Activated CD8-positive, alpha-beta T cell treated with anti-CD3 and anti-CD28 coated beads, Interleukin-2, amount 10 ng/mL, durations not matched to agents 7 days and 5 days (primary cell): ENCODE results near the gene FBXL13. TPM values are rescaled to one million over a fixed set of nuclear protein-coding genes. Genes with fewer than 3 reads are reported as not detected.

Experiments used
- ATAC-seq: fragments of 150-1000 bp; cut with Tn5 transposase; one replicate; pipeline ENCODE4 v1.10.0; 2021; ENCODE audit warnings: moderate library complexity
- CTCF ChIA-PET: fragments of 350-600 bp; sonication (Branson Sonifier 250); formaldehyde crosslinking; loops from one replicate; lab custom pipeline; 2021; ENCODE audit warnings: antibody characterized with exemption; lab: Charles Lee
- POLR2A ChIA-PET: fragments of 350-600 bp; sonication (Branson Sonifier 250); formaldehyde crosslinking; loops from one replicate; lab custom pipeline; 2021; ENCODE audit warnings: antibody characterized with exemption; lab: Charles Lee
- DNase-seq: peaks from one replicate; pipeline ENCODE4 v3.0.0-alpha.2; 2020
- H3K27ac Mint-ChIP-seq: one replicate; pipeline ENCODE4 v1.8.0; 2021; ENCODE audit warnings: mild to moderate bottlenecking, mixed read lengths
- H3K27me3 Mint-ChIP-seq: one replicate; pipeline ENCODE4 v1.8.0; 2021; ENCODE audit warnings: low read depth, mixed read lengths
- H3K36me3 Mint-ChIP-seq: one replicate; pipeline ENCODE4 v1.8.0; 2021; ENCODE audit warnings: low read depth, mixed read lengths
- H3K4me1 Mint-ChIP-seq: one replicate; pipeline ENCODE4 v1.8.0; 2021; ENCODE audit warnings: low read depth, mixed read lengths
- H3K4me3 Mint-ChIP-seq: one replicate; pipeline ENCODE4 v1.8.0; 2021; ENCODE audit warnings: mild to moderate bottlenecking, mixed read lengths
- H3K9me3 Mint-ChIP-seq: one replicate; pipeline ENCODE4 v1.8.0; 2022; ENCODE audit warnings: mixed read lengths; ENCODE audit not compliant: insufficient read depth
- total RNA-seq, 2 experiments: library from RNA; stranded (reverse); gene quantifications; one replicate each; pipeline ENCODE4 v1.2.3, GENCODE V29; 2021

Gene FBXL13
- total RNA-seq, 2 experiments from 2014 or later, result 0.13 to 0.34 TPM

- H3K36me3 Mint-ChIP-seq, result no peaks in the 10 kb centered on the region
- no peak overlapping the region for H3K4me3 Mint-ChIP-seq
- no peak for DNase-seq
- H3K4me1 Mint-ChIP-seq, result no peaks in the 10 kb centered on the region
- ChIA-PET POLR2A (no interaction called here), CTCF (no interaction called here)
- no peaks in the 10 kb centered on the region for H3K27me3 Mint-ChIP-seq
- no peak overlapping the region for H3K27ac Mint-ChIP-seq
- H3K9me3 Mint-ChIP-seq, result no peaks in the 10 kb centered on the region
- ATAC-seq, result no peak
Observed at GRCh38 chr7:102944241-102944640, 130.4 kb downstream of the FBXL13 start.

- H3K36me3 Mint-ChIP-seq, result no peaks in the 10 kb centered on the region
- DNase-seq (no peak), ATAC-seq (no peak)
- no peaks in the 10 kb centered on the region for H3K9me3 Mint-ChIP-seq
- no peaks in the 10 kb centered on the region for H3K27me3 Mint-ChIP-seq
- H3K4me3 Mint-ChIP-seq, result no peak overlapping the region
- ChIA-PET CTCF (no interaction called here), POLR2A (no interaction called here)
- no peak overlapping the region for H3K27ac Mint-ChIP-seq
- H3K4me1 Mint-ChIP-seq, result no peaks in the 10 kb centered on the region
Observed at GRCh38 chr7:102943423-102944169, 131.0 kb downstream of the FBXL13 start.

- POLR2A ChIA-PET, result no interaction called here
- ATAC-seq (no peak), DNase-seq (no peak)
- Mint-ChIP-seq H3K27me3 (no peaks in the 10 kb centered on the region), H3K4me3 (no peak overlapping the region), H3K36me3 (no peaks in the 10 kb centered on the region), H3K4me1 (no peaks in the 10 kb centered on the region), H3K27ac (no peak overlapping the region), H3K9me3 (no peaks in the 10 kb centered on the region)
- CTCF ChIA-PET, result no interaction called here
Observed at GRCh38 chr7:102942868-102943267, 131.7 kb downstream of the FBXL13 start.

GRCh38 chr7:102942181-102942866, 132.3 kb downstream of the FBXL13 start:
- no peaks in the 10 kb centered on the region for H3K36me3 Mint-ChIP-seq
- ChIA-PET CTCF (no interaction called here), POLR2A (no interaction called here)
- no peak overlapping the region for H3K27ac Mint-ChIP-seq
- no peak overlapping the region for H3K4me3 Mint-ChIP-seq
- H3K9me3 Mint-ChIP-seq, result no peaks in the 10 kb centered on the region
- no peaks in the 10 kb centered on the region for H3K27me3 Mint-ChIP-seq
- H3K4me1 Mint-ChIP-seq, result no peaks in the 10 kb centered on the region
- ATAC-seq, result no peak
- no peak for DNase-seq

DNA sequence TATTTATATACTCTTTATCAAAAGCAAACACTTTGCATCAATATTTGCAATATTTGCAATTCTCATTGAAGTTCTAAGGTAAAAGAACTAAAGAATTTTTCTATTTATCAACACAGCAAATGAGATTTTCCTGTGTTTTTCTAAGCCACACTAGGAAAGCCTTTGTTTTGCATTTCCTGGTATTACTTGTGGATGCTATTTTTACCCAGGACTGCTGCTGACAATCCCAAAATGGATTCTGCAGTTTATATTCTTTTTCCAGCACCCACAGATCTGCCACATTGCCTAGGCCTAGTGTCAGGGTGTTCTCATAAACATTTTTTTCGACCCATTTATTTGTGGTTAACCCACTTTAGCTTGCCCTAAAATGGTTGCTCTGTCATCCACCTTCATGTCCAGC, 135.9 kb downstream of the FBXL13 start:
- Mint-ChIP-seq H3K36me3 (no peaks in the 10 kb centered on the region), H3K27me3 (no peaks in the 10 kb centered on the region), H3K27ac (no peak overlapping the region), H3K4me3 (no peak overlapping the region), H3K4me1 (no peaks in the 10 kb centered on the region), H3K9me3 (no peaks in the 10 kb centered on the region)
- ATAC-seq, result no peak
- DNase-seq, result no peak
- ChIA-PET CTCF (no interaction called here), POLR2A (no interaction called here)

DNA sequence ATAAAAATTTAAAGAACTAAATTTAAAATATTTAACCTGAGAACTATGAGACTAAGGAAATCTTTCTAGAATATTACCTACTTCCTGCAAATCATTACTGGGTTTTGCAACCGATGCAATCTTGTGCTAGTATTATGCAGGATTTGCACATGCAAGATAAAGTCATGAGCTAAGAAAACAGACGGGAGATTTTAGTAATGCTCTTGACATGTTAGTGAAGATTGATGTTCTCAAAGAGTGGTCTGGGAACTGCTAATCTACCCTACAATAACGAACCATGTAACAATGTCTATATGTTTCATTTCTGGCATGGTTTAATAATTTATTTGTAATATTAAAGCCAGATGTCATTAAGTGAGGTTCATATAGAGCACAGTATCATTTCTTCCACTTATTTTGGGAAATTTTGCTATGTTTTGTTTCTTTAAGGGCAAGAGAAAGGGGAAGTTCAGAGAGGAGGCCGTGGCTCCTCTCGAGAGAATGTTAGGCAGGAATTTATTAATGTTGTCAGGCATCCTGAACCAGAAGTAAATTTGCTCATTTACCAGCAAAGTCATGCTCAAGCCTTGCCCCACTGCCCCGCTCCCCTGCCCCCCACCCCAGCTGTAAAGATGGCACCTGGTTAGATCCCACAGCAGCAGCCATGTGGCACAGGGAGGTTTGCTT, 139.0 kb downstream of the FBXL13 start:
- Mint-ChIP-seq H3K36me3 (no peaks in the 10 kb centered on the region), H3K27ac (no peak overlapping the region), H3K4me3 (no peak overlapping the region), H3K9me3 (no peaks in the 10 kb centered on the region), H3K4me1 (no peaks in the 10 kb centered on the region), H3K27me3 (no peaks in the 10 kb centered on the region)
- ATAC-seq (no peak), DNase-seq (no peak)
- ChIA-PET CTCF (no interaction called here), POLR2A (no interaction called here)

DNA sequence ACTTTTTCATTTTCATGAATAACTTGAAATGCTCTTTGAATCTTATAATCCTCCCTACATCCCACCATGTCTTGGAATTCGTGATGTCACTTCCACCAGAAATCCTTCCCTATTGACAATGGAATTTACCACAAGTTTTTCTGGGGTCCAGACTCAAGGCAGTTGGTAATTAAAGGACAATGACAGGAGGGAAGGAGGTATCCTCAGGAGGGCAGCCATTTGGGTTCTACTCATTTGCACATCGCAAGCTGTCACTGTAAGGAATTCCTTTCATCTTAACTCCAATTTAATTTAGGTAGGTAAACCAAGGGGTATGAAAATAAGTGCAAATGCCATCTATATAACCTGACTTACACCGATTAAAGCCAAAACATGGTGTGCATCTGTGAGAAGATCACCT, 139.9 kb downstream of the FBXL13 start:
- Mint-ChIP-seq H3K4me1 (no peaks in the 10 kb centered on the region), H3K27me3 (no peaks in the 10 kb centered on the region), H3K36me3 (no peaks in the 10 kb centered on the region), H3K4me3 (no peak overlapping the region), H3K27ac (no peak overlapping the region), H3K9me3 (no peaks in the 10 kb centered on the region)
- ChIA-PET CTCF (no interaction called here), POLR2A (no interaction called here)
- DNase-seq, result no peak
- no peak for ATAC-seq

GRCh38 chr7:102934239-102934638, 140.4 kb downstream of the FBXL13 start:
- Mint-ChIP-seq H3K27ac (no peak overlapping the region), H3K4me3 (no peak overlapping the region), H3K36me3 (no peaks in the 10 kb centered on the region), H3K9me3 (no peaks in the 10 kb centered on the region), H3K4me1 (no peaks in the 10 kb centered on the region), H3K27me3 (no peaks in the 10 kb centered on the region)
- CTCF ChIA-PET, result no interaction called here
- ATAC-seq (no peak), DNase-seq (no peak)
- POLR2A ChIA-PET, result no interaction called here

DNA sequence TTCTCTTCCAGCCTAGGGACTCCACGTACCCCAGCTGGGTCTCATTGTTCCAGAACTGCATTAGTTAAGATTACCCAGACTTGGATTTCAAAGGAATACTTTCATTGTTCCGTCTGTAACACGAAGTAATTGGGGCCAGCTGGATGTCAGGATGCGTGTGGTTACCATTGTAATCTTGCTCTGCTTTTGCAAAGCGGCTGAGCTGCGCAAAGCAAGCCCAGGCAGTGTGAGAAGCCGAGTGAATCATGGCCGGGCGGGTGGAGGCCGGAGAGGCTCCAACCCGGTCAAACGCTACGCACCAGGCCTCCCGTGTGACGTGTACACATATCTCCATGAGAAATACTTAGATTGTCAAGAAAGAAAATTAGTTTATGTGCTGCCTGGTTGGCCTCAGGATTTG, 140.8 kb downstream of the FBXL13 start:
- ATAC-seq (no peak), DNase-seq (no peak)
- ChIA-PET CTCF (no interaction called here), POLR2A (no interaction called here)
- Mint-ChIP-seq H3K27me3 (no peaks in the 10 kb centered on the region), H3K27ac (no peak overlapping the region), H3K36me3 (no peaks in the 10 kb centered on the region), H3K4me1 (no peaks in the 10 kb centered on the region), H3K9me3 (no peaks in the 10 kb centered on the region), H3K4me3 (no peak overlapping the region)

- no peak overlapping the region for H3K4me3 Mint-ChIP-seq
- CTCF ChIA-PET, result no interaction called here
- DNase-seq (no peak), ATAC-seq (no peak)
- H3K27ac Mint-ChIP-seq, result no peak overlapping the region
- no peaks in the 10 kb centered on the region for H3K27me3 Mint-ChIP-seq
- POLR2A ChIA-PET, result no interaction called here
- H3K36me3 Mint-ChIP-seq, result no peaks in the 10 kb centered on the region
- H3K4me1 Mint-ChIP-seq, result no peaks in the 10 kb centered on the region
- no peaks in the 10 kb centered on the region for H3K9me3 Mint-ChIP-seq
Observed at GRCh38 chr7:102931757-102932156, 142.8 kb downstream of the FBXL13 start.

DNA sequence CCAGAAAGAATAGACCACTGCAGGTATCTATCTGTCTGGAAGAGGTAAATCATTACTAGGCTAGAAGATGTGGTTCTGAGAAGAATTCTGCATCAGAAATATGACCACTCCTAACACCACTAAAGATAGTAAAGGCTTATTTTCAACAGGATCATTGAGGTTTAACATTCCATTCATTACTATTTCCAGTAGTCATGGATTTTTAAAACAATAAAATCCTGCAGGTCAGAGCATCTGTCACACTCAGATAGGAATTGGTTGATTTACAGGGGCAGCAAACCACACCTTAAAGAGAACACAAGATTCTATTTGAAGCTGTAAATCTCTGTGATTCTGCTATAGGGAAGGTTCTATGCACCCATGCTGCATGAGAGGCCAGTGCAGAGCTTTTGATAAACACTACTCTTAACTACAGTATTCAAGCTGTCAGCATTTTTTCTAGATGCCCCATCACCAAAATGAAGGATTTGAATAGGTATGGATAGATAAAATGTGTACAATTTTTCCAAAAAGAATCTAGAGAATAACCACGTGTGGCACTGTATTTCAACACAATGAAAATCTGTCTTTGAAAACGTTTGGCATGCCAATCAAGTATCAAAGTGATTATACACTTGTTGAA, 147.2 kb downstream of the FBXL13 start:
- ATAC-seq (no peak), DNase-seq (no peak)
- POLR2A ChIA-PET, result interaction anchor here (1.2 kb wide), 1 partner anchor 18 kb away, joined by 3 read pairs; no protein-coding TSS in a partner anchor
- no peaks in the 10 kb centered on the region for H3K36me3 Mint-ChIP-seq
- no peak overlapping the region for H3K4me3 Mint-ChIP-seq
- CTCF ChIA-PET, result interaction anchor here (1.1 kb wide), 1 partner anchor 9 kb away, joined by 3 read pairs; no protein-coding TSS in a partner anchor
- H3K27me3 Mint-ChIP-seq, result no peaks in the 10 kb centered on the region
- no peaks in the 10 kb centered on the region for H3K9me3 Mint-ChIP-seq
- H3K4me1 Mint-ChIP-seq, result no peaks in the 10 kb centered on the region
- no peak overlapping the region for H3K27ac Mint-ChIP-seq

GRCh38 chr7:102926783-102927140, 147.8 kb downstream of the FBXL13 start:
- CTCF ChIA-PET, result no interaction called here
- no peak for DNase-seq

More at GRCh38 chr7:102926783-102927140, 147.8 kb downstream of the FBXL13 start:
- POLR2A ChIA-PET, result no interaction called here
- Mint-ChIP-seq H3K4me3 (no peak overlapping the region), H3K27me3 (no peaks in the 10 kb centered on the region), H3K36me3 (no peaks in the 10 kb centered on the region), H3K27ac (no peak overlapping the region), H3K4me1 (no peaks in the 10 kb centered on the region), H3K9me3 (no peaks in the 10 kb centered on the region)
- ATAC-seq, result no peak
